ENCODE results near the gene GOLT1A. TPM values are rescaled to one million over a fixed set of nuclear protein-coding genes. Genes with fewer than 3 reads are reported as not detected.

Gene GOLT1A
- total and polyA plus RNA-seq, 3 experiments from 2014 or later: not detected

- Mint-ChIP-seq H3K36me3 (peaks cover 0 to 12% (median 0%) of the 10 kb centered on the region in 3 donors), H3K27me3 (peaks cover 9 to 11% of the 10 kb centered on the region in 2 donors), H3K4me1 (no peaks in the 10 kb centered on the region), H3K27ac (no peak within 1 kb of the TSS), H3K4me3 (no peak within 1 kb of the TSS), H3K9me3 (peaks cover 8 to 39% (median 39%) of the 10 kb centered on the region in 5 donors)
- H3K4me1 ChIP-seq (ENCODE audit: insufficient read depth, low read length): no peaks in the 10 kb centered on the region
- DNase-seq: no peak
- ChIA-PET CTCF (interaction anchor here (1.3 to 2.6 kb wide), 2 partner anchors 195 to 197 kb away, joined by 3 to 16 read pairs; no protein-coding TSS in a partner anchor), POLR2A (no interaction called here)
- peaks cover 28% of the 10 kb centered on the region for H3K9me3 ChIP-seq (ENCODE audit: low read length)
- no peak within 1 kb of the TSS for H3K27ac ChIP-seq (ENCODE audit: low read depth, low read length)
- H3K36me3 ChIP-seq (ENCODE audit: insufficient read depth, low read length): no peaks in the 10 kb centered on the region
- H3K27me3 ChIP-seq (ENCODE audit: insufficient read depth, low read length, poor library complexity, severe bottlenecking): no peaks in the 10 kb centered on the region
- no peak within 1 kb of the TSS for H3K4me3 ChIP-seq (ENCODE audit: low read length)
Measured at GRCh38 chr1:204166219-204166618, 47.6 kb downstream of the GOLT1A start, which contains the start of gene REN. Gene REN (minus strand): TSS chr1:204166337. CDS start chr1:204166293, 44 bp downstream.

GRCh38 chr1:204162494-204163074 lies 51.2 kb downstream of the GOLT1A start:
- Histone ChIP-seq H3K4me1 (ENCODE audit: insufficient read depth, low read length) (no peaks in the 10 kb centered on the region), H3K27me3 (ENCODE audit: insufficient read depth, low read length, poor library complexity, severe bottlenecking) (no peaks in the 10 kb centered on the region), H3K4me3 (ENCODE audit: low read length) (no peak overlapping the region), H3K36me3 (ENCODE audit: insufficient read depth, low read length) (no peaks in the 10 kb centered on the region), H3K9me3 (ENCODE audit: low read length) (no peaks in the 10 kb centered on the region), H3K27ac (ENCODE audit: low read depth, low read length) (no peak overlapping the region)
- Mint-ChIP-seq H3K27ac (no peak overlapping the region), H3K27me3 (peaks cover 11 to 24% of the 10 kb centered on the region in 2 donors), H3K4me1 (no peaks in the 10 kb centered on the region), H3K36me3 (peaks cover 0 to 5% (median 0%) of the 10 kb centered on the region in 3 donors), H3K9me3 (peaks cover 0 to 7% (median 6%) of the 10 kb centered on the region in 5 donors), H3K4me3 (no peak overlapping the region)
- ChIA-PET CTCF (interaction anchor here (0.6 to 5.0 kb wide), 18 partner anchors 9 to 645 kb away, joined by 3 to 80 read pairs (median 4); partner anchors contain the start of gene PLEKHA6), POLR2A (no interaction called here)
- DNase-seq: peak; percentile 63 to 80 (median 72)

DNA sequence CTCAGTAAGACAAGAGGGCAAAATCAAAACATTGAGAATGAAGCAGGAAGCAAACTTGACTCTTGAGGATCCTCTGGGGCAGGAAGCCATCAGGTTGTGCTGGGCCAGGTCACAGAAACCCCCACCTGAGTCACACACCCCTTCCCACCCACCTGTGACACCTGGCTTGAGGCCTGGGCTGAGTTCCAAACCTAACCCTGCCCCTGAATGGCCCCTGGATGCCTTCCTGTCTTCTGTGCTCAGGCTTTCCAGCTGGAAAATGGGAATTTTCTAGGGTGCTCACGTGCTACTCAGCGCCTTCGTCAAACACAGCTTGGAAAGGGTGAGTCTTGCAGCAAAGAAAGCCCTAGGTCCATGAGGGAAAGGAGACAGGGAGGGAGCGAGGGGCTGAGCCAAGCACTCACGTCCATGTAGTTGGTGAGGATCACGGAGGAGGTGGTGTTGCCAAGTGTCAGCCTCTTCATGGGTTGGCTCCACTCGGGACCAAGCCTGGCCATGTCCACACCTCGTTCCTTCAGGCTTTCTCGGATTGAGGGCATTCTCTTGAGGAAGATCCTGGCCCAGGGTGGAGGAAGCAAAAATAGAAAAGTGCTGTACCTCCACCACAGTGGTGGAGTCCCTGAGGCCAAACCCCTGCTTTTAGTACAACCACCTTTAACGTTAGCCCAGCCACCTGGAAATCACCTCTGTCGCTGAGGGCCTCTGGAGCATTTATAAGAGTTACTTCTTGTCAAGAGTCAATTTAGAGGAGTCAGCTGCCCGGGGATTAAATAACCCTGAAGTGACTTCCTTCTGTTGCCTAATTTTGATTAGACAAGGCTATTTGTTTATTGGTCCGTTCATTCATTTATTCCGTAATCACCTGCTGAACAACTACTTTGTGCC lies 51.9 kb downstream of the GOLT1A start:
- Histone ChIP-seq H3K4me3 (ENCODE audit: low read length) (no peak overlapping the region), H3K36me3 (ENCODE audit: insufficient read depth, low read length) (no peaks in the 10 kb centered on the region), H3K4me1 (ENCODE audit: insufficient read depth, low read length) (no peaks in the 10 kb centered on the region), H3K27ac (ENCODE audit: low read depth, low read length) (no peak overlapping the region), H3K9me3 (ENCODE audit: low read length) (no peaks in the 10 kb centered on the region), H3K27me3 (ENCODE audit: insufficient read depth, low read length, poor library complexity, severe bottlenecking) (no peaks in the 10 kb centered on the region)
- H3K36me3 Mint-ChIP-seq: no peaks in the 10 kb centered on the region
- H3K27ac Mint-ChIP-seq: no peak overlapping the region
- ChIA-PET POLR2A (no interaction called here), CTCF (interaction anchor here (1.0 to 5.0 kb wide), 11 partner anchors 9 to 285 kb away, joined by 3 to 80 read pairs (median 11); partner anchors contain the start of gene PLEKHA6)
- peaks cover 0 to 4% (median 0%) of the 10 kb centered on the region in 5 donors for H3K9me3 Mint-ChIP-seq
- no peak overlapping the region for H3K4me3 Mint-ChIP-seq
- H3K27me3 Mint-ChIP-seq: peaks cover 11 to 24% of the 10 kb centered on the region in 2 donors
- H3K4me1 Mint-ChIP-seq: no peaks in the 10 kb centered on the region
- DNase-seq: no peak

DNA sequence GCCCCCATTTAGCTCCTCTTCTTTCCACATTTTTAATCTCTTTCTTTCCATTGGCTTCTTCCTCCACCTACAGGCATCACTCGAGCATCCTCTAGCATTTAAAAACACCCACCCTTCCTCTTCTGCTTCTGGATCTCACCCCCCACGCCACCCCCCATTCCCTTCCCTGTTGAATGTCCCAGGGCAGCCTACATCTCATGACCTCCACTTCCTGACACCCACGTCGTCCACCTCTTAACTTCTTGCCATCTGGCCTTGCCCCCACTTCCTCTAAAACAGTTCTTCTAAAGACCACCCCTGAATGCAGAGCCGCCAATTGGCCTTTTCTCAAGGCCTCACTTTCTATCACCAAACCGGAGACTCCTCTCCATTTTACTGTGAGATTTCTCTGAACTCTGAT lies 55.8 kb downstream of the GOLT1A start:
- Histone ChIP-seq H3K27ac (ENCODE audit: low read depth, low read length) (no peak overlapping the region), H3K4me3 (ENCODE audit: low read length) (no peak overlapping the region), H3K4me1 (ENCODE audit: insufficient read depth, low read length) (no peaks in the 10 kb centered on the region), H3K9me3 (ENCODE audit: low read length) (no peaks in the 10 kb centered on the region), H3K27me3 (ENCODE audit: insufficient read depth, low read length, poor library complexity, severe bottlenecking) (peaks cover 4% of the 10 kb centered on the region), H3K36me3 (ENCODE audit: insufficient read depth, low read length) (no peaks in the 10 kb centered on the region)
- no peaks in the 10 kb centered on the region for H3K9me3 Mint-ChIP-seq
- H3K4me1 Mint-ChIP-seq: peaks cover 0 to under 1% (median under 1%) of the 10 kb centered on the region in 3 donors
- H3K27me3 Mint-ChIP-seq: peaks cover 9 to 37% of the 10 kb centered on the region in 2 donors
- H3K36me3 Mint-ChIP-seq: no peaks in the 10 kb centered on the region
- H3K4me3 Mint-ChIP-seq: peak overlapping the region in 1 of 7 donors; percentile 54
- CTCF ChIA-PET: interaction anchor here (1.1 to 1.4 kb wide), 2 partner anchors 9 to 206 kb away, joined by 3 to 6 read pairs; no protein-coding TSS in a partner anchor
- H3K27ac Mint-ChIP-seq: peak overlapping the region in 1 of 8 donors; percentile 63
- DNase-seq: no peak
- POLR2A ChIA-PET: no interaction called here

GRCh38 chr1:204155881-204156280 lies 57.9 kb downstream of the GOLT1A start:
- Histone ChIP-seq H3K4me1 (ENCODE audit: insufficient read depth, low read length) (peaks cover 4% of the 10 kb centered on the region), H3K27me3 (ENCODE audit: insufficient read depth, low read length, poor library complexity, severe bottlenecking) (peaks cover 4% of the 10 kb centered on the region), H3K9me3 (ENCODE audit: low read length) (no peaks in the 10 kb centered on the region), H3K4me3 (ENCODE audit: low read length) (no peak overlapping the region), H3K36me3 (ENCODE audit: insufficient read depth, low read length) (no peaks in the 10 kb centered on the region), H3K27ac (ENCODE audit: low read depth, low read length) (no peak overlapping the region)
- POLR2A ChIA-PET: no interaction called here
- Mint-ChIP-seq H3K4me3 (no peak overlapping the region), H3K27ac (no peak overlapping the region), H3K9me3 (no peaks in the 10 kb centered on the region), H3K36me3 (no peaks in the 10 kb centered on the region), H3K4me1 (peaks cover 0 to 9% (median 2%) of the 10 kb centered on the region in 3 donors), H3K27me3 (peaks cover 3 to 32% of the 10 kb centered on the region in 2 donors)
- CTCF ChIA-PET: no interaction called here
- peak in 1 of 5 donors; percentile 36 for DNase-seq

DNA sequence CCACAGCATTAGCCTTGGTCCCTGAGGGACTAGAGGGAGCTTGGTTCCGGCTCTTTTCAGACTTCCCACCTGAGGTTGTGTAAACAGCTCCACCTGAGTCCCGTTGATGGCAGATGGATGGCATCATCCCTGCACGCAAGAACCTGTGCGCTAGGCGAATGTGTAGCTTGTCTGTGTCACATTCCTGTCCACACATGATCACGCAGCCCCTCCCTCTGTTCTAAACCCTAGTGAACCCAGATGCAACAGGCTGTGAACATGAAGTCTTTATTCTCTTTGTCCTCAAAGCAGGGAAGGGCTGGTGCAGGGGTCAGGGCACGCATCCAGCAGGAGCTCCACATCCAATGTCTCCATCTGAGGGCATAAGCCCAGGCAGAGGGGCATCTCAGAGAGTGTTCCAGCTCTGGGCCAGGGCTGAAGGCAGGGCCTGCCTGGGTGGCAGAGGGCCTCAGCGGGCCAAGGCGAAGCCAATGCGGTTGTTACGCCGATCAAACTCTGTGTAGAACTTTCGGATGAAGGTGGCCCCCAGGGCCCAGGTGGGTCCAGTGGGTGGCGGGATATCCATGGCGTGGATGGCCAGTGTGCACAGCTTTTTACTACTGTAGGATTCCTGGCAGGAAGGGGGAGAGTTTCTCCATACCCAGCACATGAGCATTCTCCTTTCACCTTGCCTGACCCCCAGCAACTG lies 59.1 kb downstream of the GOLT1A start:
- CTCF ChIA-PET: interaction anchor here (0.5 to 2.5 kb wide), 3 partner anchors 7 to 261 kb away, joined by 3 to 11 read pairs (median 6); no protein-coding TSS in a partner anchor
- Mint-ChIP-seq H3K36me3 (no peaks in the 10 kb centered on the region), H3K27ac (peak overlapping the region in 1 of 8 donors; percentile 38), H3K4me1 (peaks cover 5 to 14% (median 8%) of the 10 kb centered on the region in 3 donors), H3K27me3 (peaks cover 2 to 26% of the 10 kb centered on the region in 2 donors), H3K4me3 (peak overlapping the region in 1 of 7 donors; percentile 72), H3K9me3 (no peaks in the 10 kb centered on the region)
- Histone ChIP-seq H3K4me3 (ENCODE audit: low read length) (no peak overlapping the region), H3K27ac (ENCODE audit: low read depth, low read length) (no peak overlapping the region), H3K9me3 (ENCODE audit: low read length) (no peaks in the 10 kb centered on the region), H3K36me3 (ENCODE audit: insufficient read depth, low read length) (no peaks in the 10 kb centered on the region), H3K27me3 (ENCODE audit: insufficient read depth, low read length, poor library complexity, severe bottlenecking) (peaks cover 4% of the 10 kb centered on the region), H3K4me1 (ENCODE audit: insufficient read depth, low read length) (peaks cover 9% of the 10 kb centered on the region)
- POLR2A ChIA-PET: no interaction called here
- peak in 1 of 5 donors; percentile 28 for DNase-seq

DNA sequence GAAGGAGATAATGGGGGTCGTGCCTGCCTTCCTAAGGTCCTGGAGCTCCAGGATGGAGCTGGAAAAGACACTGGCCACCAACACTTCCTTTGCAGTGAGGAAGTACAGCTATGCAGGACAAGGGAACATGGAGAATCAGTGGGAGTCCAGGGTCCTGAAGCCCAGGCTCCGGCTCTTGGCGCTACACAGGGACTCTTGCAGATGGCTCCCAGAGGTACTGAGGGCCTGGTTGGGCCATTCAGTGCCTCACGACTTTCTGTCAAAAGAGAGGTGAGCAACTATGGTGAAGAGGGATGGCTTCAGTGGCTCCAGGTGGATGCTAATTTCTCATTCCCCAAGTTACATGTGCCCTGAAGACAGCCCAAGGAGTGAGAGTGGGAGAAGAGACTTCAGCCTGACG lies 60.1 kb downstream of the GOLT1A start:
- Mint-ChIP-seq H3K36me3 (no peaks in the 10 kb centered on the region), H3K4me3 (peak overlapping the region in 5 of 7 donors; percentile 32 to 72 (median 39)), H3K4me1 (peaks cover 5 to 14% (median 8%) of the 10 kb centered on the region in 3 donors), H3K27ac (peak overlapping the region in 1 of 8 donors; percentile 24), H3K27me3 (peaks cover 2 to 20% of the 10 kb centered on the region in 2 donors), H3K9me3 (no peaks in the 10 kb centered on the region)
- no peaks in the 10 kb centered on the region for H3K36me3 ChIP-seq (ENCODE audit: insufficient read depth, low read length)
- DNase-seq: peak in 1 of 5 donors; percentile 22
- CTCF ChIA-PET: interaction anchor here (1.7 to 2.5 kb wide), 2 partner anchors 8 to 210 kb away, joined by 6 to 11 read pairs; no protein-coding TSS in a partner anchor
- POLR2A ChIA-PET: no interaction called here
- H3K27ac ChIP-seq (ENCODE audit: low read depth, low read length): no peak overlapping the region
- H3K9me3 ChIP-seq (ENCODE audit: low read length): no peaks in the 10 kb centered on the region
- H3K27me3 ChIP-seq (ENCODE audit: insufficient read depth, low read length, poor library complexity, severe bottlenecking): peaks cover 4% of the 10 kb centered on the region
- H3K4me1 ChIP-seq (ENCODE audit: insufficient read depth, low read length): peaks cover 9% of the 10 kb centered on the region
- no peak overlapping the region for H3K4me3 ChIP-seq (ENCODE audit: low read length)

Data from CD8-positive, alpha-beta memory T cell (primary cell).